HEK293 (cell line): ENCODE measurements around the gene FOSL1.

Experiments used
- CTCF ChIA-PET: fragments of 350-600 bp; formaldehyde crosslinking; extraction: SDS; loops from one replicate; lab custom pipeline; 2021; ENCODE audit warnings: antibody characterized with exemption; lab: Yijun Ruan, JAX
- POLR2A ChIA-PET: fragments of 300-600 bp; formaldehyde crosslinking; extraction: SDS; loops from one replicate; lab custom pipeline; 2020; ENCODE audit warnings: antibody characterized with exemption, inconsistent platforms; lab: Yijun Ruan, JAX
- H3K27ac ChIP-seq: fragments of 200-500 bp; sonication (Bioruptor generic); 2 replicates; pipeline ENCODE4 v1.5.1; 2014; ENCODE audit warnings: low read depth, low read length, control low read depth, inconsistent platforms; ENCODE audit errors: extremely low read depth
- H3K36me3 ChIP-seq, 2 experiments: fragments of 200-500 bp in 1 of 2; sonication (Bioruptor generic) in 1 of 2; 1 replicate in 1 of 2; 2 replicates in 1 of 2; pipeline ENCODE4 v1.5.1; 2014 to 2017; ENCODE audit warnings: inconsistent platforms in 2 of 2, low read length in 2 of 2; ENCODE audit not compliant: control insufficient read depth in 2 of 2, insufficient read depth in 1 of 2
- H3K4me1 ChIP-seq: fragments of 200-500 bp; sonication (Bioruptor generic); 2 replicates; pipeline ENCODE4 v1.5.1; 2014; ENCODE audit warnings: mild to moderate bottlenecking, low read length, inconsistent platforms; ENCODE audit not compliant: control insufficient read depth, insufficient read depth
- H3K4me3 ChIP-seq: 2 replicates; pipeline ENCODE4 v1.5.1; 2011; ENCODE audit warnings: low read depth, mild to moderate bottlenecking, control low read depth, low read length, moderate library complexity
- H3K9me3 ChIP-seq: fragments of 200-500 bp; sonication (Bioruptor generic); 2 replicates; pipeline ENCODE4 v1.5.1; 2014; ENCODE audit warnings: low read depth, low read length, inconsistent platforms; ENCODE audit not compliant: control insufficient read depth, insufficient read depth
- ATF2 ChIP-seq: fragments of 450-650 bp; formaldehyde crosslinking; IDR thresholded peaks from 2 replicates; pipeline ENCODE4 v1.5.1; 2016; ENCODE audit warnings: missing biosample characterization, missing genetic modification characterization, low read depth
- TRIM28 ChIP-seq: IDR thresholded peaks from 2 replicates; pipeline ENCODE4 v1.6.1; 2011; ENCODE audit warnings: low read length, control low read depth, borderline replicate concordance
- ZFHX2 ChIP-seq: fragments of 450-650 bp; formaldehyde crosslinking; conservative IDR thresholded peaks from 2 replicates; pipeline ENCODE4 v1.5.1; 2016; ENCODE audit warnings: missing biosample characterization, missing genetic modification characterization
- ZFP37 ChIP-seq: fragments of 450-650 bp; formaldehyde crosslinking; IDR thresholded peaks from 2 replicates; pipeline ENCODE4 v1.5.1; 2016; ENCODE audit warnings: missing biosample characterization, missing genetic modification characterization
- ZNF114 ChIP-seq: fragments of 450-650 bp; formaldehyde crosslinking; IDR thresholded peaks from 2 replicates; pipeline ENCODE4 v1.5.0; 2017; ENCODE audit warnings: missing biosample characterization, missing genetic modification characterization
- ZNF132 ChIP-seq: fragments of 450-650 bp; formaldehyde crosslinking; IDR thresholded peaks from 2 replicates; pipeline ENCODE4 v1.5.1; 2017; ENCODE audit warnings: missing biosample characterization, missing genetic modification characterization, borderline replicate concordance
- ZNF133 ChIP-seq: fragments of 450-650 bp; formaldehyde crosslinking; IDR thresholded peaks from 2 replicates; pipeline ENCODE4 v1.5.1; 2016; ENCODE audit warnings: missing biosample characterization, missing genetic modification characterization
- ZNF146 ChIP-seq: fragments of 450-650 bp; formaldehyde crosslinking; IDR thresholded peaks from 2 replicates; pipeline ENCODE4 v1.5.1; 2016; ENCODE audit warnings: missing biosample characterization, missing genetic modification characterization
- ZNF19 ChIP-seq: fragments of 450-650 bp; formaldehyde crosslinking; IDR thresholded peaks from 2 replicates; pipeline ENCODE4; 2016; ENCODE audit warnings: missing biosample characterization, missing genetic modification characterization, low read depth
- ZNF221 ChIP-seq: fragments of 450-650 bp; formaldehyde crosslinking; IDR thresholded peaks from 2 replicates; pipeline ENCODE4 v1.5.1; 2017; ENCODE audit warnings: missing biosample characterization, missing genetic modification characterization, borderline replicate concordance
- ZNF24 ChIP-seq: fragments of 450-650 bp; formaldehyde crosslinking; IDR thresholded peaks from 2 replicates; pipeline ENCODE4 v1.5.1; 2016; ENCODE audit warnings: missing biosample characterization, missing genetic modification characterization
- ZNF366 ChIP-seq: fragments of 450-650 bp; formaldehyde crosslinking; conservative IDR thresholded peaks from 2 replicates; pipeline ENCODE4 v1.5.1; 2016; ENCODE audit warnings: missing biosample characterization, missing genetic modification characterization
- ZNF394 ChIP-seq: fragments of 450-650 bp; formaldehyde crosslinking; IDR thresholded peaks from 2 replicates; pipeline ENCODE4 v1.5.1; 2016; ENCODE audit warnings: missing biosample characterization, missing genetic modification characterization, mild to moderate bottlenecking, moderate library complexity, borderline replicate concordance
- ZNF423 ChIP-seq: fragments of 450-650 bp; formaldehyde crosslinking; IDR thresholded peaks from 2 replicates; pipeline ENCODE4 v1.5.1; 2016; ENCODE audit warnings: missing biosample characterization, missing genetic modification characterization
- ZNF473 ChIP-seq: fragments of 450-650 bp; formaldehyde crosslinking; IDR thresholded peaks from 2 replicates; pipeline ENCODE4 v1.5.1; 2017; ENCODE audit warnings: missing biosample characterization, missing genetic modification characterization
- ZNF544 ChIP-seq: fragments of 450-650 bp; formaldehyde crosslinking; IDR thresholded peaks from 2 replicates; pipeline ENCODE4 v1.5.0; 2017; ENCODE audit warnings: missing biosample characterization, missing genetic modification characterization
- ZNF555 ChIP-seq: fragments of 450-650 bp; formaldehyde crosslinking; conservative IDR thresholded peaks from 2 replicates; pipeline ENCODE4 v1.5.1; 2017; ENCODE audit warnings: missing biosample characterization, mild to moderate bottlenecking, missing genetic modification characterization, inconsistent platforms
- ZNF558 ChIP-seq: fragments of 450-650 bp; formaldehyde crosslinking; IDR thresholded peaks from 2 replicates; pipeline ENCODE4 v1.5.1; 2016; ENCODE audit warnings: missing biosample characterization, missing genetic modification characterization
- ZNF561 ChIP-seq: fragments of 450-650 bp; IDR thresholded peaks from 2 replicates; pipeline ENCODE4 v1.5.1; 2018; ENCODE audit warnings: missing biosample characterization, missing genetic modification characterization, borderline replicate concordance
- ZNF626 ChIP-seq: fragments of 450-650 bp; sonication (Bioruptor Pico); formaldehyde crosslinking; IDR thresholded peaks from 2 replicates; pipeline ENCODE4 v1.5.1; 2018; ENCODE audit warnings: missing biosample characterization, missing genetic modification characterization, inconsistent platforms
- ZNF629 ChIP-seq: fragments of 450-650 bp; formaldehyde crosslinking; IDR thresholded peaks from 2 replicates; pipeline ENCODE4 v1.5.1; 2017; ENCODE audit warnings: missing biosample characterization, missing genetic modification characterization
- ZNF777 ChIP-seq: fragments of 450-650 bp; formaldehyde crosslinking; IDR thresholded peaks from 2 replicates; pipeline ENCODE4 v1.5.1; 2017; ENCODE audit warnings: missing biosample characterization, missing genetic modification characterization, borderline replicate concordance
- ZNF785 ChIP-seq: fragments of 450-650 bp; formaldehyde crosslinking; IDR thresholded peaks from 2 replicates; pipeline ENCODE4 v1.5.1; 2016; ENCODE audit warnings: missing biosample characterization, missing genetic modification characterization
- ZSCAN23 ChIP-seq: fragments of 450-650 bp; formaldehyde crosslinking; IDR thresholded peaks from 2 replicates; pipeline ENCODE4 v1.5.1; 2016; ENCODE audit warnings: missing biosample characterization, missing genetic modification characterization
- ZSCAN5A ChIP-seq: fragments of 450-650 bp; formaldehyde crosslinking; IDR thresholded peaks from 2 replicates; pipeline ENCODE4 v1.5.1; 2016; ENCODE audit warnings: missing biosample characterization, missing genetic modification characterization
- ZXDB ChIP-seq: fragments of 450-650 bp; formaldehyde crosslinking; IDR thresholded peaks from 2 replicates; pipeline ENCODE4 v1.5.1; 2016; ENCODE audit warnings: missing biosample characterization, missing genetic modification characterization
- TF ChIP-seq, protein P1 (sequence below): fragments of 450-650 bp; formaldehyde crosslinking; IDR thresholded peaks from 2 replicates; pipeline ENCODE4 v1.5.1; 2016; ENCODE audit warnings: missing biosample characterization, missing genetic modification characterization
- TF ChIP-seq, protein P2 (sequence below): fragments of 450-650 bp; formaldehyde crosslinking; IDR thresholded peaks from 2 replicates; pipeline ENCODE4 v1.5.1; 2017; ENCODE audit warnings: missing biosample characterization, mild to moderate bottlenecking, missing genetic modification characterization, moderate library complexity

The FOSL1 gene

DNA sequence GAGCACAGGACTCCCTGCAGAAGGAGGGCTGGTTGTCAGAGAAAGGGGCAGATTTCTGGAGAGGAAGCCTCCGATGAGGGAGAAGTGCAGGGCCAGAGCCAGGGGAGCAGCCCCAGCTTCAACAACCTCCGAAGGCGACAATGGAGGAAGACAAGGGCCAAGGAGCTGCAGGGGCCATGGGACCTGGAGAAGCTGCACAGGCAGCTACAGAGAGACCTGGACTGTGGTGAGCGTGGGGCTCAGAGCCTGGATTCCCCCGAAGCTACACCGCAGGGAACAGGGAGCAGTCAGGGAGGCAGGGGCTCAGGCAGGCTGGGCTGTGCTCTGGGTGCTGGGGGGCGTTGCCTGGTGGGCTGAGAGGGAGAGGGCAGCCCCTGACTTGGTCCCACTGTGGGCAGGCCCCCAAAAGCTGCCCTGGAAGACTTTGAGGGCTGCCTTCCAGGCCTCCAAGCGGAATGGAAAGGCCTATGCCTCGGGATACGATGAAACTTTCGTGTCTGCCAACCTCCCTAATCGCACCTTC, 47.5 kb upstream of the FOSL1 start:
- Histone ChIP-seq H3K4me3 (no peak overlapping the region), H3K4me1 (no peaks in the 10 kb centered on the region), H3K36me3 (no peaks in the 10 kb centered on the region), H3K27ac (no peak overlapping the region)
- CTCF ChIA-PET = interaction anchor here (0.7 to 1.4 kb wide), 2 partner anchors 88 to 96 kb away, joined by 3 read pairs; partner anchors contain the start of gene MUS81
- TF ChIP-seq ZNF544 (no peak), ZNF394 (tag by site-specific recombination) (no peak), ZFP37 (tag by site-specific recombination) (no peak), ZFHX2 (tag by site-specific recombination) (no peak), ZNF473 (no peak), ZNF366 (no peak), ZXDB (tag by site-specific recombination) (no peak), TRIM28 (no peak), ZNF114 (tag by site-specific recombination) (no peak), ZNF561 (tag by site-specific recombination) (no peak), ZNF777 (no peak), ZNF555 (no peak), ZNF626 (tag by site-specific recombination) (no peak), ZNF132 (tag by site-specific recombination) (no peak), ZNF558 (no peak), ZNF629 (tag by site-specific recombination) (no peak)
- TF ChIP-seq, protein P1, sequence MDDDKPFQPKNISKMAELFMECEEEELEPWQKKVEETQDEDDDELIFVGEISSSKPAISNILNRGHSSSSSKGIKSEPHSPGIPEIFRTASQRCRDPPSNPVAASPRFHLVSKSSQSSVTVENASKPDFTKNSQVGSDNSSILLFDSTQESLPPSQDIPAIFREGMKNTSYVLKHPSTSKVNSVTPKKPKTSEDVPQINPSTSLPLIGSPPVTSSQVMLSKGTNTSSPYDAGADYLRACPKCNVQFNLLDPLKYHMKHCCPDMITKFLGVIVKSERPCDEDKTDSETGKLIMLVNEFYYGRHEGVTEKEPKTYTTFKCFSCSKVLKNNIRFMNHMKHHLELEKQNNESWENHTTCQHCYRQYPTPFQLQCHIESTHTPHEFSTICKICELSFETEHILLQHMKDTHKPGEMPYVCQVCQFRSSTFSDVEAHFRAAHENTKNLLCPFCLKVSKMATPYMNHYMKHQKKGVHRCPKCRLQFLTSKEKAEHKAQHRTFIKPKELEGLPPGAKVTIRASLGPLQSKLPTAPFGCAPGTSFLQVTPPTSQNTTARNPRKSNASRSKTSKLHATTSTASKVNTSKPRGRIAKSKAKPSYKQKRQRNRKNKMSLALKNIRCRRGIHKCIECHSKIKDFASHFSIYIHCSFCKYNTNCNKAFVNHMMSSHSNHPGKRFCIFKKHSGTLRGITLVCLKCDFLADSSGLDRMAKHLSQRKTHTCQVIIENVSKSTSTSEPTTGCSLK (tag by site-specific recombination) = no peak
- TF ChIP-seq, all 188 proteins: peak for 0
- POLR2A ChIA-PET = interaction anchor here (1.3 kb wide), 1 partner anchor 59 kb away, joined by 5 read pairs; the partner anchor contains the start of gene FIBP
- H3K9me3 ChIP-seq = no peaks in the 10 kb centered on the region

DNA sequence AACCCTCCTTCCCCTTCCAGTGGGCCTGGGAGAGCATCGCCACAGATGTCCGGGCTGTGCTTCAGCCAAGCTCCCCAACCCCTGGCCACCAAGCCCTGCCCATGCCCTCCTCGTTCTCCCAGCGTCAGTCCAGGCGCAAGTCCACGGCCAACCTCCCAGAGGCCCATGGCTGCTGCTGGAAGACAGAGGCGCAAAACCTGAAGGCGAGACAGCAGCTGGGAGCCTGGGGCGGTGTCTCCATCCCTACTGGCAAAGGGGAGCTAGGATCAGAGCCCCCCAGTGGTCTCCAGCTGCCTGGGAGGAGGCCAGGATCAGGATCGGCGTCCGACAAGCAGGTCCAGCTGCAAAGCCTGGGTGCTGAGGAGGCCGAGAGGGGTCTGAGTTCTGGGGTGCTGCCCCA, 46.9 kb upstream of the FOSL1 start:
- POLR2A ChIA-PET = interaction anchor here (0.6 kb wide), 1 partner anchor 62 kb away, joined by 4 read pairs; no protein-coding TSS in a partner anchor

More for the DNA sequence above, 46.9 kb upstream of the FOSL1 start:
- H3K36me3 ChIP-seq = no peaks in the 10 kb centered on the region
- TF ChIP-seq ZNF19 (tag by site-specific recombination) = no peak
- no peak for TF ChIP-seq ATF2 (tag by site-specific recombination)
- TF ChIP-seq ZNF423 (tag by site-specific recombination) = no peak
- TF ChIP-seq, protein P2, sequence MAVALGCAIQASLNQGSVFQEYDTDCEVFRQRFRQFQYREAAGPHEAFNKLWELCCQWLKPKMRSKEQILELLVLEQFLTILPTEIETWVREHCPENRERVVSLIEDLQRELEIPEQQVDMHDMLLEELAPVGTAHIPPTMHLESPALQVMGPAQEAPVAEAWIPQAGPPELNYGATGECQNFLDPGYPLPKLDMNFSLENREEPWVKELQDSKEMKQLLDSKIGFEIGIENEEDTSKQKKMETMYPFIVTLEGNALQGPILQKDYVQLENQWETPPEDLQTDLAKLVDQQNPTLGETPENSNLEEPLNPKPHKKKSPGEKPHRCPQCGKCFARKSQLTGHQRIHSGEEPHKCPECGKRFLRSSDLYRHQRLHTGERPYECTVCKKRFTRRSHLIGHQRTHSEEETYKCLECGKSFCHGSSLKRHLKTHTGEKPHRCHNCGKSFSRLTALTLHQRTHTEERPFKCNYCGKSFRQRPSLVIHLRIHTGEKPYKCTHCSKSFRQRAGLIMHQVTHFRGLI (tag by site-specific recombination) = no peak
- no peak for TF ChIP-seq ZSCAN5A
- no peak for TF ChIP-seq ZNF785 (tag by site-specific recombination)
- no peak for TF ChIP-seq ZNF24 (tag by site-specific recombination)
- no peak for TF ChIP-seq ZNF221 (tag by site-specific recombination)
- no peak for TF ChIP-seq ZNF133 (tag by site-specific recombination)
- TF ChIP-seq ZNF146 (tag by site-specific recombination) = no peak
- no peak for TF ChIP-seq ZSCAN23 (tag by site-specific recombination)
- TF ChIP-seq, all 188 proteins: peak for 0
- H3K4me3 ChIP-seq = no peak overlapping the region
- no peaks in the 10 kb centered on the region for H3K4me1 ChIP-seq
- no peaks in the 10 kb centered on the region for H3K9me3 ChIP-seq
- CTCF ChIA-PET = interaction anchor here (0.7 to 1.4 kb wide), 2 partner anchors 87 to 96 kb away, joined by 3 read pairs; partner anchors contain the start of gene MUS81
- H3K27ac ChIP-seq = no peak overlapping the region
